UCSD-AML1 (cell line): ENCODE data around the gene TMEM168.

Experiments
- DNase-seq: peaks from one replicate; lab custom pipeline; 2025; ENCODE audit not compliant: unreplicated experiment; lab: John Stamatoyannopoulos, UW

Gene TMEM168

GRCh38 chr7:112726076-112726475 lies 64.1 kb downstream of the TMEM168 start:
- no peak for DNase-seq

- no peak for DNase-seq
These were observed 66.8 kb downstream of the TMEM168 start for GRCh38 chr7:112723416-112723815.

GRCh38 chr7:112721366-112721765 lies 68.8 kb downstream of the TMEM168 start:
- DNase-seq = no peak

- DNase-seq = no peak
These were observed 74.7 kb downstream of the TMEM168 start for GRCh38 chr7:112715525-112715924.

- DNase-seq = no peak
These were observed 75.3 kb downstream of the TMEM168 start for GRCh38 chr7:112714917-112715316.
